ENCODE data around the gene AP2B1.

GRCh38 chr17:35713069-35713728 is 126.1 kb downstream of the AP2B1 start:
- TF ChIP-seq CTCF (IDR thresholded peaks at IDR 0.05) = no peak
- TF ChIP-seq, protein P1, sequence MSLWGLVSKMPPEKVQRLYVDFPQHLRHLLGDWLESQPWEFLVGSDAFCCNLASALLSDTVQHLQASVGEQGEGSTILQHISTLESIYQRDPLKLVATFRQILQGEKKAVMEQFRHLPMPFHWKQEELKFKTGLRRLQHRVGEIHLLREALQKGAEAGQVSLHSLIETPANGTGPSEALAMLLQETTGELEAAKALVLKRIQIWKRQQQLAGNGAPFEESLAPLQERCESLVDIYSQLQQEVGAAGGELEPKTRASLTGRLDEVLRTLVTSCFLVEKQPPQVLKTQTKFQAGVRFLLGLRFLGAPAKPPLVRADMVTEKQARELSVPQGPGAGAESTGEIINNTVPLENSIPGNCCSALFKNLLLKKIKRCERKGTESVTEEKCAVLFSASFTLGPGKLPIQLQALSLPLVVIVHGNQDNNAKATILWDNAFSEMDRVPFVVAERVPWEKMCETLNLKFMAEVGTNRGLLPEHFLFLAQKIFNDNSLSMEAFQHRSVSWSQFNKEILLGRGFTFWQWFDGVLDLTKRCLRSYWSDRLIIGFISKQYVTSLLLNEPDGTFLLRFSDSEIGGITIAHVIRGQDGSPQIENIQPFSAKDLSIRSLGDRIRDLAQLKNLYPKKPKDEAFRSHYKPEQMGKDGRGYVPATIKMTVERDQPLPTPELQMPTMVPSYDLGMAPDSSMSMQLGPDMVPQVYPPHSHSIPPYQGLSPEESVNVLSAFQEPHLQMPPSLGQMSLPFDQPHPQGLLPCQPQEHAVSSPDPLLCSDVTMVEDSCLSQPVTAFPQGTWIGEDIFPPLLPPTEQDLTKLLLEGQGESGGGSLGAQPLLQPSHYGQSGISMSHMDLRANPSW (CRISPR knock-in tag; conservative IDR thresholded peaks at IDR 0.05; ENCODE audit: low read depth) = no peak
- no peak for TF ChIP-seq ZNF396 (CRISPR knock-in tag; IDR thresholded peaks at IDR 0.05; ENCODE audit: borderline replicate concordance)
- TF ChIP-seq, protein P2, sequence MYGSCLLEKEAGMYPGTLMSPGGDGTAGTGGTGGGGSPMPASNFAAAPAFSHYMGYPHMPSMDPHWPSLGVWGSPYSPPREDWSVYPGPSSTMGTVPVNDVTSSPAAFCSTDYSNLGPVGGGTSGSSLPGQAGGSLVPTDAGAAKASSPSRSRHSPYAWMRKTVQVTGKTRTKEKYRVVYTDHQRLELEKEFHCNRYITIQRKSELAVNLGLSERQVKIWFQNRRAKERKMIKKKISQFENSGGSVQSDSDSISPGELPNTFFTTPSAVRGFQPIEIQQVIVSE (CRISPR knock-in tag; IDR thresholded peaks at IDR 0.05; ENCODE audit: borderline replicate concordance) = no peak
- TF ChIP-seq, protein P3, sequence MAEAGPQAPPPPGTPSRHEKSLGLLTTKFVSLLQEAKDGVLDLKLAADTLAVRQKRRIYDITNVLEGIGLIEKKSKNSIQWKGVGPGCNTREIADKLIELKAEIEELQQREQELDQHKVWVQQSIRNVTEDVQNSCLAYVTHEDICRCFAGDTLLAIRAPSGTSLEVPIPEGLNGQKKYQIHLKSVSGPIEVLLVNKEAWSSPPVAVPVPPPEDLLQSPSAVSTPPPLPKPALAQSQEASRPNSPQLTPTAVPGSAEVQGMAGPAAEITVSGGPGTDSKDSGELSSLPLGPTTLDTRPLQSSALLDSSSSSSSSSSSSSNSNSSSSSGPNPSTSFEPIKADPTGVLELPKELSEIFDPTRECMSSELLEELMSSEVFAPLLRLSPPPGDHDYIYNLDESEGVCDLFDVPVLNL (CRISPR knock-in tag; IDR thresholded peaks at IDR 0.05; ENCODE audit: borderline replicate concordance, low read depth) = no peak
- no peak for TF ChIP-seq AFF4 (CRISPR knock-in tag; IDR thresholded peaks at IDR 0.05; ENCODE audit: borderline replicate concordance)
- TF ChIP-seq NR3C1 (CRISPR knock-in tag; conservative IDR thresholded peaks at IDR 0.05; ENCODE audit: low read depth) = no peak
- no peak for TF ChIP-seq ZSCAN18 (CRISPR knock-in tag; IDR thresholded peaks at IDR 0.05)
- TF ChIP-seq ZNF263 (CRISPR knock-in tag; IDR thresholded peaks at IDR 0.05; ENCODE audit: low read depth) = no peak
- TF ChIP-seq CBFB (CRISPR knock-in tag; IDR thresholded peaks at IDR 0.05; ENCODE audit: low read depth) = no peak
- no peak for TF ChIP-seq JUN (CRISPR knock-in tag; IDR thresholded peaks at IDR 0.05)
- TF ChIP-seq GRHL2 (CRISPR knock-in tag; IDR thresholded peaks at IDR 0.05; ENCODE audit: insufficient replicate concordance, severe bottlenecking) = no peak
- TF ChIP-seq, protein P4, sequence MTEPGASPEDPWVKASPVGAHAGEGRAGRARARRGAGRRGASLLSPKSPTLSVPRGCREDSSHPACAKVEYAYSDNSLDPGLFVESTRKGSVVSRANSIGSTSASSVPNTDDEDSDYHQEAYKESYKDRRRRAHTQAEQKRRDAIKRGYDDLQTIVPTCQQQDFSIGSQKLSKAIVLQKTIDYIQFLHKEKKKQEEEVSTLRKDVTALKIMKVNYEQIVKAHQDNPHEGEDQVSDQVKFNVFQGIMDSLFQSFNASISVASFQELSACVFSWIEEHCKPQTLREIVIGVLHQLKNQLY (CRISPR knock-in tag; IDR thresholded peaks at IDR 0.05) = no peak
